DND-41 (cell line): ENCODE data around the gene FLT3.

Source experiments
- ATAC-seq: fragments of 200-7000 bp; cut with Tn5 transposase; 3 replicates; pipeline ENCODE4 v1.9.1; 2021; ENCODE audit warnings: low read depth; ENCODE audit not compliant: insufficient read depth
- DNase-seq: peaks from one replicate; pipeline ENCODE4 v3.0.0-alpha.2; 2020
- H2AFZ ChIP-seq: 2 replicates; pipeline ENCODE4 v1.6.0; 2012; ENCODE audit warnings: low read depth, low read length
- H3K27ac ChIP-seq: 2 replicates; pipeline ENCODE4 v1.5.1; 2012; ENCODE audit warnings: low read length, inconsistent platforms
- H3K27me3 ChIP-seq: fragments of 200-600 bp; sonication (generic); 2 replicates; pipeline ENCODE4 v1.6.0; 2012; ENCODE audit warnings: low read length, mild to moderate bottlenecking, inconsistent platforms; ENCODE audit not compliant: insufficient read depth, poor library complexity
- H3K36me3 ChIP-seq: 2 replicates; pipeline ENCODE4 v1.5.1; 2012; ENCODE audit warnings: low read length, inconsistent platforms; ENCODE audit not compliant: insufficient read depth
- H3K4me1 ChIP-seq: 2 replicates; pipeline ENCODE4 v1.5.1; 2012; ENCODE audit warnings: mild to moderate bottlenecking, low read length; ENCODE audit not compliant: insufficient read depth
- H3K4me2 ChIP-seq: 2 replicates; pipeline ENCODE4 v1.6.0; 2012; ENCODE audit warnings: mild to moderate bottlenecking, moderate library complexity, low read length, inconsistent platforms; ENCODE audit not compliant: insufficient read depth
- H3K4me3 ChIP-seq, 2 experiments: fragments of 200-600 bp in 1 of 2; shearing (Covaris generic) in 1 of 2; 2 replicates each; pipeline ENCODE4 v1.5.1; 2012 to 2016; ENCODE audit warnings: inconsistent platforms in 2 of 2, low read length in 2 of 2, mild to moderate bottlenecking in 2 of 2, low read depth in 1 of 2, moderate library complexity in 1 of 2
- H3K79me2 ChIP-seq: 2 replicates; pipeline ENCODE4 v1.6.0; 2012; ENCODE audit warnings: low read length, inconsistent platforms; ENCODE audit not compliant: insufficient read depth
- H3K9ac ChIP-seq: 2 replicates; pipeline ENCODE4 v1.6.0; 2012; ENCODE audit warnings: low read depth, mild to moderate bottlenecking, inconsistent platforms, low read length, moderate library complexity
- H3K9me3 ChIP-seq: 2 replicates; pipeline ENCODE4 v1.5.1; 2012; ENCODE audit warnings: low read length, moderate library complexity, mild to moderate bottlenecking, inconsistent platforms; ENCODE audit not compliant: insufficient read depth, severe bottlenecking
- H4K20me1 ChIP-seq: 2 replicates; pipeline ENCODE4 v1.6.0; 2012; ENCODE audit warnings: low read length; ENCODE audit not compliant: insufficient read depth
- CTCF ChIP-seq: IDR thresholded peaks from 2 replicates; pipeline ENCODE4 v1.5.1; 2012; ENCODE audit warnings: borderline replicate concordance, low read length, moderate library complexity, mild to moderate bottlenecking; ENCODE audit not compliant: poor library complexity, severe bottlenecking; ENCODE audit errors: extremely low read depth
- EZH2 ChIP-seq: IDR thresholded peaks from 3 replicates; pipeline ENCODE4 v1.6.1; 2012; ENCODE audit warnings: borderline replicate concordance, low read depth, mild to moderate bottlenecking, moderate library complexity, low read length, inconsistent platforms; ENCODE audit not compliant: severe bottlenecking

The FLT3 gene

GRCh38 chr13:28137596-28137995 lies 37.2 kb upstream of the FLT3 start:
- Histone ChIP-seq H3K9me3 (no peaks in the 10 kb centered on the region), H4K20me1 (peaks cover 30% of the 10 kb centered on the region), H3K27ac (peak overlapping the region; percentile 83), H3K27me3 (no peaks in the 10 kb centered on the region), H3K4me2 (peak overlapping the region; percentile 75), H3K79me2 (peaks cover 60% of the 10 kb centered on the region), H3K4me3 (peak overlapping the region; percentile 50 to 61), H3K36me3 (no peaks in the 10 kb centered on the region; the same call in 1 of the 2 replicates), H3K4me1 (peaks cover 39% of the 10 kb centered on the region), H2AFZ (peak overlapping the region; percentile 67), H3K9ac (peak overlapping the region; percentile 100)
- no peak for ATAC-seq
- DNase-seq: no peak
- no peak for TF ChIP-seq CTCF
- TF ChIP-seq EZH2: no peak

- peak overlapping the region; percentile 75 for H3K4me2 ChIP-seq
- no peak for ATAC-seq
- TF ChIP-seq EZH2 (no peak), CTCF (no peak)
Measured at GRCh38 chr13:28136916-28137315, 36.5 kb upstream of the FLT3 start.

GRCh38 chr13:28131646-28132045 lies 31.3 kb upstream of the FLT3 start:
- no peak overlapping the region for H3K4me3 ChIP-seq
- peaks cover 5% of the 10 kb centered on the region for H3K4me1 ChIP-seq
- H3K27ac ChIP-seq: no peak overlapping the region
- H3K4me2 ChIP-seq: no peak overlapping the region
- no peaks in the 10 kb centered on the region for H3K9me3 ChIP-seq
- H3K27me3 ChIP-seq: no peaks in the 10 kb centered on the region
- no peak overlapping the region for H3K9ac ChIP-seq
- no peaks in the 10 kb centered on the region for H4K20me1 ChIP-seq
- H3K79me2 ChIP-seq: peaks cover 5% of the 10 kb centered on the region
- no peak overlapping the region for H2AFZ ChIP-seq
- ATAC-seq (no peak), DNase-seq (no peak)
- H3K36me3 ChIP-seq: no peaks in the 10 kb centered on the region
- no peak for TF ChIP-seq CTCF
- TF ChIP-seq EZH2: no peak

More at GRCh38 chr13:28136916-28137315, 36.5 kb upstream of the FLT3 start:
- DNase-seq: no peak
- Histone ChIP-seq H3K27ac (peak overlapping the region; percentile 83), H3K9me3 (no peaks in the 10 kb centered on the region), H4K20me1 (peaks cover 23% of the 10 kb centered on the region), H2AFZ (0 out of 2 replicates have a peak overlapping the region, but pooled peaks have one; percentile 32), H3K27me3 (no peaks in the 10 kb centered on the region), H3K9ac (peak overlapping the region; percentile 100), H3K79me2 (peaks cover 53% of the 10 kb centered on the region), H3K36me3 (no peaks in the 10 kb centered on the region; the same call in 1 of the 2 replicates), H3K4me3 (peak overlapping the region; percentile 50 to 61), H3K4me1 (peaks cover 32% of the 10 kb centered on the region)
